T-helper 1 cell (primary cell): ENCODE measurements around the gene MED27.

Experiments
- DNase-seq, 5 donors: peaks; one replicate each; pipeline ENCODE4 v3.0.0-alpha.2; 2012 to 2020

The MED27 gene

GRCh38 chr9:132041798-132042197 is 37.9 kb downstream of the MED27 start:
- DNase-seq = no peak

- no peak for DNase-seq
These were observed 38.9 kb downstream of the MED27 start for GRCh38 chr9:132040808-132041207.

- DNase-seq = no peak
These were observed 39.4 kb downstream of the MED27 start for GRCh38 chr9:132040246-132040645.

- DNase-seq = no peak
These were observed 40.4 kb downstream of the MED27 start for GRCh38 chr9:132039284-132039683.

GRCh38 chr9:132037458-132037857 is 42.2 kb downstream of the MED27 start:
- DNase-seq = no peak

- no peak for DNase-seq
These were observed 43.1 kb downstream of the MED27 start for GRCh38 chr9:132036521-132036920.

GRCh38 chr9:132035679-132036078 is 44.0 kb downstream of the MED27 start:
- no peak for DNase-seq

- no peak for DNase-seq
These were observed 47.3 kb downstream of the MED27 start for GRCh38 chr9:132032238-132032950.

GRCh38 chr9:132031467-132032237 is 48.0 kb downstream of the MED27 start:
- DNase-seq = no peak

GRCh38 chr9:132030626-132031325 is 48.9 kb downstream of the MED27 start:
- no peak for DNase-seq

- no peak for DNase-seq
These were observed 51.7 kb downstream of the MED27 start for GRCh38 chr9:132027752-132028663.

GRCh38 chr9:132026932-132027585 is 52.6 kb downstream of the MED27 start:
- DNase-seq = no peak

- DNase-seq = no peak
These were observed 53.9 kb downstream of the MED27 start for GRCh38 chr9:132025766-132026165.

- DNase-seq = no peak
These were observed 55.1 kb downstream of the MED27 start for GRCh38 chr9:132024589-132024988.

- DNase-seq = no peak
These were observed 56.1 kb downstream of the MED27 start for GRCh38 chr9:132023419-132024180.

GRCh38 chr9:132020820-132021510 is 58.7 kb downstream of the MED27 start:
- DNase-seq = no peak

- DNase-seq = no peak
These were observed 59.4 kb downstream of the MED27 start for GRCh38 chr9:132020272-132020671.

GRCh38 chr9:132019702-132020101 is 60.0 kb downstream of the MED27 start:
- no peak for DNase-seq

GRCh38 chr9:132018957-132019405 is 60.7 kb downstream of the MED27 start:
- no peak for DNase-seq

- no peak for DNase-seq
These were observed 63.2 kb downstream of the MED27 start for GRCh38 chr9:132016456-132016855.
